A549 treated with CORT108297 at 1 μM for 4 hours (cell line): ENCODE data around the gene FOXK2. TPM values are rescaled to one million over a fixed set of nuclear protein-coding genes. Genes with fewer than 3 reads are reported as not detected.

Source experiments
- total RNA-seq: library from RNA; stranded (reverse); fragments of 200-300 nt; extraction: Qiagen RNA extraction; gene quantifications from 5 replicates; pipeline ENCODE4 v1.2.3, GENCODE V29; 2022

The FOXK2 gene
- 45.4 to 56.4 TPM (median 51.6 TPM) in 5 replicates for total RNA-seq

GRCh38 chr17:82518826-82519810 lies at the start of gene FOXK2:
Gene FOXK2, plus strand, starts transcription at chr17:82519732. Its CDS starts 157 bp downstream, at chr17:82519889.

DNA sequence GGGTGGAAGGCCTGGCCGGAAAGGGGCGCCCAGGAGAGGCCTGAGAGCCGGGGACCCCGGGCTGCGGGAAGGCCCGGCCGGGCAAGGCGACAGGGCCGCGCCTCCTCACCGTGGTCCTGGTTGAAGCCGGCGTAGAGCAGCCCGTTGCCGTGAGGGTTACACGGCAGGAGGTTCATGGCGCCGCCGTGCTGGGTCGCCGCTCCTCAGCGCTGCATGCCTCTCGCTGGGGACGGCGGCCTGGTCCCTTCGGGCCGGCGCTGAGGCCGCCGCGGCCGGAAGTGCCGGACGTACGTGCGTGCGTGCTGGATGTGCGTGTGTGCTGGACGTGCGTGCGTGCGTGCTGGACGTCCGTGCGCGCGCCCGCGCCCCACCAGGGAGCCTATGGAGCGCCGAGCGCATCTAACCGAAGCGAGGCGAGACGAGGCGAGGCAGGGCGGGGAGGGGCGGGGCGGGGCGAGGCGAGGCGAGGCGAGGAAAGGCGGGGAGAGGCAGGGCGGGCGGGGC lies 128.7 kb downstream of the FOXK2 start, which contains the start of gene WDR45B:
Gene WDR45B (minus strand): TSS at position 280 of the 504 bp plus-strand sequence. CDS start 104 bp downstream, at position 176.

Other genes with a start within 250 kb of the FOXK2 start
- 163 to 200 TPM (median 196 TPM) in 5 replicates for gene CSNK1D, start 246.0 kb upstream of the FOXK2 start, total RNA-seq
- gene CD7, start 202.1 kb upstream of the FOXK2 start, total RNA-seq = 0.05 to 0.15 TPM (median 0.10 TPM) in 4 of 5 replicates, not detected in the other
- gene SECTM1, start 186.0 kb upstream of the FOXK2 start, total RNA-seq = 1.1 to 2.6 TPM (median 2.0 TPM) in 5 replicates
- 0.30 to 0.60 TPM (median 0.44 TPM) in 5 replicates for gene TEX19, start 160.5 kb upstream of the FOXK2 start, total RNA-seq
- gene UTS2R, start 148.0 kb upstream of the FOXK2 start, total RNA-seq = not detected in 5 replicates
- gene HEXD, start 101.4 kb upstream of the FOXK2 start, total RNA-seq = 10.6 to 15.3 TPM (median 14.5 TPM) in 5 replicates
- 18.4 to 26.2 TPM (median 24.7 TPM) in 5 replicates for gene OGFOD3, start 101.1 kb upstream of the FOXK2 start, total RNA-seq
- 52.3 to 65.9 TPM (median 59.4 TPM) in 5 replicates for gene CYBC1, start 69.0 kb upstream of the FOXK2 start, total RNA-seq
- gene NARF, start 61.0 kb upstream of the FOXK2 start, total RNA-seq = 48.7 to 62.7 TPM (median 55.6 TPM) in 5 replicates
- gene WDR45B, start 128.7 kb downstream of the FOXK2 start, total RNA-seq = 93.5 to 99.6 TPM (median 95.6 TPM) in 5 replicates
- gene RAB40B, start 179.0 kb downstream of the FOXK2 start, total RNA-seq = 12.7 to 20.4 TPM (median 18.6 TPM) in 5 replicates
- gene FN3KRP, start 197.0 kb downstream of the FOXK2 start, total RNA-seq = 60.6 to 65.7 TPM (median 63.6 TPM) in 5 replicates
- gene FN3K, start 215.9 kb downstream of the FOXK2 start, total RNA-seq = 6.7 to 8.2 TPM (median 7.9 TPM) in 5 replicates
- gene TBCD, start 232.3 kb downstream of the FOXK2 start, total RNA-seq = 57.6 to 85.9 TPM (median 78.6 TPM) in 5 replicates